Panc1 (cell line): ENCODE measurements around the gene FBLN7. TPM values are rescaled to one million over a fixed set of nuclear protein-coding genes. Genes with fewer than 3 reads are reported as not detected.

ENCODE experiments used
- ATAC-seq: fragments of 200-7000 bp; cut with Tn5 transposase; 2 replicates; pipeline ENCODE4 v1.9.1; 2020; ENCODE audit warnings: mild to moderate bottlenecking, moderate library complexity
- BruUV-seq: library from RNA; stranded (reverse); fragments of 400-500 nt; replicated peaks from 2 replicates; lab custom pipeline; 2021; lab: Mats Ljungman, UMichigan
- CTCF ChIA-PET: fragments of 300-600 bp; sonication (Branson Sonifier 250); formaldehyde crosslinking; loops from one replicate; lab custom pipeline; 2022; ENCODE audit warnings: antibody characterized with exemption; lab: Charles Lee
- POLR2A ChIA-PET: fragments of 300-600 bp; sonication (Branson Sonifier 250); formaldehyde crosslinking; loops from one replicate; lab custom pipeline; 2022; ENCODE audit warnings: antibody characterized with exemption; lab: Charles Lee
- DNase-seq: peaks from one replicate; pipeline ENCODE4 v3.0.0-alpha.2; 2010; ENCODE audit warnings: low read depth, low spot score
- H3K27ac ChIP-seq: 2 replicates; pipeline ENCODE4 v1.5.1; 2011; ENCODE audit warnings: mild to moderate bottlenecking, low read length, inconsistent platforms
- H3K27me3 ChIP-seq: fragments of 200-500 bp; sonication (Bioruptor generic); 2 replicates; pipeline ENCODE4 v1.6.0; 2014; ENCODE audit warnings: low read length, inconsistent platforms; ENCODE audit not compliant: control insufficient read depth, insufficient read depth
- H3K36me3 ChIP-seq: fragments of 200-500 bp; sonication (Bioruptor generic); 2 replicates; pipeline ENCODE4 v1.5.1; 2014; ENCODE audit warnings: inconsistent platforms, mild to moderate bottlenecking, low read length, moderate library complexity; ENCODE audit not compliant: control insufficient read depth, insufficient read depth
- H3K4me1 ChIP-seq: 2 replicates; pipeline ENCODE4 v1.5.1; 2011; ENCODE audit warnings: inconsistent platforms, mild to moderate bottlenecking, low read length, moderate library complexity; ENCODE audit not compliant: control insufficient read depth, insufficient read depth
- H3K4me3 ChIP-seq, 2 experiments: 2 replicates each; pipeline ENCODE4 v1.5.1; 2011 to 2012; ENCODE audit warnings: low read depth in 2 of 2, low read length in 2 of 2, mild to moderate bottlenecking in 2 of 2, inconsistent platforms in 1 of 2, moderate library complexity in 1 of 2
- H3K9me3 ChIP-seq: fragments of 200-500 bp; sonication (Bioruptor generic); 2 replicates; pipeline ENCODE4 v1.5.1; 2014; ENCODE audit warnings: low read depth, mild to moderate bottlenecking, inconsistent platforms, low read length, moderate library complexity; ENCODE audit not compliant: control insufficient read depth, insufficient read depth
- CTCF ChIP-seq: fragments of 450-650 bp; IDR thresholded peaks from 2 replicates; pipeline ENCODE4 v1.5.1; 2017; ENCODE audit warnings: mild to moderate bottlenecking
- POLR2AphosphoS5 ChIP-seq: IDR thresholded peaks from 2 replicates; pipeline ENCODE4 v1.6.1; 2012; ENCODE audit warnings: mild to moderate bottlenecking, low read depth, low read length, moderate library complexity
- REST ChIP-seq, 2 experiments: IDR thresholded peaks; 2 replicates each; pipeline ENCODE4 v1.6.1; 2011 to 2012; ENCODE audit warnings: low read depth in 2 of 2, control low read depth in 1 of 2, low read length in 1 of 2, mild to moderate bottlenecking in 1 of 2, moderate library complexity in 1 of 2; ENCODE audit not compliant: insufficient read depth in 1 of 2
- SIN3A ChIP-seq: IDR thresholded peaks from 2 replicates; pipeline ENCODE4 v1.6.1; 2012; ENCODE audit warnings: low read depth, mild to moderate bottlenecking, low read length, moderate library complexity, borderline replicate concordance; ENCODE audit not compliant: insufficient read depth
- TCF7L2 ChIP-seq: IDR thresholded peaks from 2 replicates; pipeline ENCODE4 v1.6.1; 2011; ENCODE audit warnings: mild to moderate bottlenecking, low read depth, low read length, inconsistent platforms
- in situ Hi-C: cut with HindIII; loops from 2 replicates; pipeline ENCODE4 v1.10.0; 2016; ENCODE audit warnings: low sequenced_read_pairs, low pct_unique_long_range_greater_than_20kb
- intact Hi-C: fragments of 100-400 bp; cut with micrococcal nuclease; formaldehyde crosslinking; loops from one replicate; pipeline ENCODE4 v1.10.0; 2022; ENCODE audit not compliant: unreplicated experiment
- total RNA-seq: library from RNA; stranded (reverse); gene quantifications from one replicate; pipeline ENCODE4 v1.2.1, GENCODE V29; 2021; ENCODE audit not compliant: unreplicated experiment

FBLN7 gene
- total RNA-seq, 1 experiment from 2014 or later = 0.95 TPM

GRCh38 chr2:112151271-112151670, 13.1 kb downstream of the FBLN7 start:
- intact Hi-C loops (no loop called here), in situ Hi-C loops (no loop called here)
- ChIA-PET POLR2A (no interaction called here), CTCF (no interaction called here)
- no peak for TF ChIP-seq POLR2AphosphoS5
- TF ChIP-seq CTCF = no peak
- no peak for TF ChIP-seq TCF7L2
- TF ChIP-seq REST (IDR thresholded peaks at IDR 0.05; ENCODE audit: insufficient read depth in 1 of 2, low read depth in 2 of 2, low read length in 1 of 2) = no peak
- no peak for TF ChIP-seq SIN3A
- Histone ChIP-seq H3K4me3 (no peak overlapping the region), H3K4me1 (no peaks in the 10 kb centered on the region), H3K27ac (no peak overlapping the region), H3K36me3 (no peaks in the 10 kb centered on the region), H3K9me3 (no peaks in the 10 kb centered on the region), H3K27me3 (no peaks in the 10 kb centered on the region)
- no TSS peak for BruUV-seq
- DNase-seq (no peak), ATAC-seq (no peak)

GRCh38 chr2:112151701-112152440, 13.7 kb downstream of the FBLN7 start:
- BruUV-seq = no TSS peak
- no peak for ATAC-seq
- intact Hi-C loops = no loop called here
- no peaks in the 10 kb centered on the region for H3K36me3 ChIP-seq
- H3K27me3 ChIP-seq = no peaks in the 10 kb centered on the region
- H3K4me1 ChIP-seq = no peaks in the 10 kb centered on the region
- no peaks in the 10 kb centered on the region for H3K9me3 ChIP-seq
- no peak overlapping the region for H3K27ac ChIP-seq
- ChIA-PET POLR2A (no interaction called here), CTCF (no interaction called here)
- DNase-seq = no peak
- in situ Hi-C loops = no loop called here
- TF ChIP-seq POLR2AphosphoS5 (no peak), REST (IDR thresholded peaks at IDR 0.05; ENCODE audit: insufficient read depth in 1 of 2, low read depth in 2 of 2, low read length in 1 of 2) (no peak), CTCF (no peak), TCF7L2 (no peak), SIN3A (no peak)
- H3K4me3 ChIP-seq = no peak overlapping the region
